SK-N-MC (cell line): ENCODE results near the gene MUC20.
"Not testable (repeated sequence)": the region's sequence is repeated elsewhere in the genome, so short reads cannot be mapped to it uniquely, and the experiment has no call there.

Experiments
- EZH2 ChIP-seq: fragments of 200-600 bp; sonication (generic); IDR thresholded peaks from one replicate; pipeline ENCODE4 v1.6.1; 2017; ENCODE audit warnings: antibody characterized with exemption
- POLR2AphosphoS5 ChIP-seq: IDR thresholded peaks from 2 replicates; pipeline ENCODE4 v1.6.1; 2012; ENCODE audit warnings: mild to moderate bottlenecking, low read depth, low read length, borderline replicate concordance

DNA sequence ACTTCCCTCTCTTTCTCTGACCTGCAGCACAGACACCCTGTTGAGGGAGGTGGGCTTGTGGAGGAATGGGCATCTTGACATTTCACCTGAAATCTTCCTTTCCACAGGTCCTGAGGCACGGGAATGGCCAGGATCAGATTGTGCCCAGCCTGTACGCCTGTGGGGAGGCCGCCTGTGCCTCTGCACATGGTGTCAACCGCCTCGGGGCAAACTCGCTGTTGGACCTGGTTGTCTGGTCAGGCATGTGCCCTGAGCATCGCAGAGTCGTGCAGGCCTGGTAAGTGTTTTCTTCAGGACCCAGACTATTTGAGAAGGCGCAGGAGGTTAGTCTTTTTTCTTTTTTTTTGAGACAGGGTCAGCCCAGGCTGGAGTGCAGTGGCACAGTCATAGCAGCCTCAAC, 47.1 kb upstream of the MUC20 start:
- not testable (repeated sequence) for TF ChIP-seq EZH2, POLR2AphosphoS5
